Measurements from ENCODE around the gene CHRNA7.
"Not testable (repeated sequence)": the region's sequence is repeated elsewhere in the genome, so short reads cannot be mapped to it uniquely, and the experiment has no call there.

The CHRNA7 gene

DNA sequence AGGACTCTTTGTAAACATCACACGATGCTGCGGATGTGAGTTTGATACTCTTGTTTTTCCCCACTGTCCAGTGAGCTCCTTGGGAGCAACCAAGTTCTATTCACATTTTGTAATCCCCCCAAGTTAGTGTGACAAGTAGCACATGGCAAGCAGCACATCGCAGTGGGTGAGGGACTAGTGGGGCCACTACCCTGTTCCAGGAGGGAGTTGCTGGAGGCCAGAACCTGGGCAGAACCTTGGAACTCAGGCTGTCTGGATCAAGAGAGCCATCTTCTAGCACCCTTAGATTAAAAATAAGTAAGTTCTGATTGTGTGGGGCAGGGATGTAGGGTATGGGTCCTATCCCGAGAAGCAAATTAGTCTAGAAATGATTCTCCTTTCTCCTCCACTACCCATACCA lies 91.7 kb downstream of the CHRNA7 start:
- no peak for DNase-seq

DNA sequence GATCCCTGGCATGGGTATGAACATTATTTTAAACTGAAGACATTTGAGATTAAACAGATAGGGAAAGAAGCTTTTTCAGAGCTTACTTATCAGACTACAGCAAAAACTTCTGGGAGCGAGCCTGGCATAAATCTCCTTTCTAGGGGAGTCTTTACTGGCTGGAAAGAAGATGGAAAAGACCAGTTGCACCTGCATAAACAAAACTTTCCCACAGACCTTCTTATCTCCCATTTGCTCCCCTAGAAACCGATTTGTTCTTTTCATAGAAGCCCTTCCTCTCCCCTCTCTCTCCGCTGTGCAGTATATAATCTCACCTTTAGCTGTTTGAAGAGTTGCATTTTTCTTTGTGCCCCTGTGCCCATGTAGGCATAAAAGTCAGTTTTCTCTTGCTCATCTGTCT lies 93.2 kb downstream of the CHRNA7 start:
- DNase-seq, result no peak

DNA sequence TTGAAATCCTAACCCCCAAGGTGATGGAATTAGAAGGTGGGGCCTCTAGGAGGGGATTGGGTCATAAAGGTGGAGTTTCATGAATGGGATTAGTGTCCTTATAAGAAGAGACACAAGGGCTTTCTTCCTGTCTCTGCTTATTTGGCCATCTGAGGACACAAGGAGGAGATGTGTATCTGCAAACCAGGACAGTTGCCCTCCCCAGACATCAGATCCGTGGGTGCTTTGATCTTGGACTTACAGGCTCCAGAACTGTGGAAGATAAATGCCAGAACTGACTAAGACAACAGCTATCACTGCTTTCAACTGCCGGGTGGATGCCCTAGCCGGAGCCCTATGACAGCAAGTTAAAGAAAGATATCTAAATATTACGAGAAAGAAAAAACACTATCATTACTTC lies 94.4 kb downstream of the CHRNA7 start:
- DNase-seq, result no peak

DNA sequence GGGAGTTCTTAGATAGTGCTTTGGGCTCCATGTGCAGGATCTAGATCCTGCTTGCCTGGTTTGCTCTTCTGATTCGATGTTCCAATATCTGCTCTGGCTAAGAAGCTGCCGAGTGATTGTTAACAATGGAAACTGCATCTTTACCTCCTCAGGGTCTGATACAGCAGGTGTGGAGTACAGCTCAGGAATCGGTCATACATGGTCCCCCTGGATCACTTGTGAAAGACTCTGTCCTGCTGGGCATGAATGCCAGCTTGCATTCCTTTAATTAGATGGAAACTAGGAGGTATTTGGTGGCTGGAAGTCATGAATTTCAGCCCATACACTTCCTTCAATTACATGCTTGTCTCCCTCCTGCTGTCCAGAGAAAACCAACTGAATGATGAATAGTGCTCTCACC lies 95.3 kb downstream of the CHRNA7 start:
- DNase-seq, result no peak

DNA sequence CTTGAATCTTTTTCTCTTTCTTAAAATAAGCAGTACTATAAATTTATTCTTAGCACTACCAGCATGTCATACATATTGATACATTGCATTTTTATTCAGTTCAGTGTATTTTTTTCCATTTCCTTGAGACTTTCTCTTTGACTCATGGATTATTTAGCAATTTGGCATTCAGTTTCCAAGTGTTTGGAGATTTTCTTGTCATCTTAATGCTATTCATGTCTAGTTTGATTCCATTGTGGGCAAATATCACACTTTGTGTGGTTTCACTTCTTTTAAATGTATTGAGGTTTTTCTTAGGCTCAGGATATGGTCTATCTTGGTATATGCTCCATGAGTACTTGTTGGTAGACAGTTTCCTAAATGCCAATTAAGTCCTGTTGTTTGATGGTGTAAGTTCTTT lies 99.5 kb downstream of the CHRNA7 start:
- DNase-seq, result no peak

DNA sequence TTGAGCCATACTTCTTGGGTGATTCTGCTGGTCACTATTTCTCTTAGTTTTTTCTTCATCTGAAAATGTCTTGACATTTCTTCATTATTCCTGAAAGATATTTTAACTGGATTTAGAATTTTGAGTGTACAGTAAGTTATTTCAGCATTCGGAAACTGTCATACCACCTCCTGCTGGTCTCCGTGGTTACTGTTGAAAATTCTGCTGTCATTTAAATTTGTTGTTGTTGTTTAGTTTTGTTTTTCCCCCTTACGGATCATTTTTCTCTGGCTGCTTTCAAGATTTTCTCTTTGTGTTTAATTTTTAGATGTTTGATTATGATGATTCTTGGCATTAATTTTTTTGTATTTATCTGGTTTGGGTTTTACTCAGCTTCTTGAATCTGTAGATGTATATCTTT lies 100.5 kb downstream of the CHRNA7 start:
- no peak for DNase-seq

DNA sequence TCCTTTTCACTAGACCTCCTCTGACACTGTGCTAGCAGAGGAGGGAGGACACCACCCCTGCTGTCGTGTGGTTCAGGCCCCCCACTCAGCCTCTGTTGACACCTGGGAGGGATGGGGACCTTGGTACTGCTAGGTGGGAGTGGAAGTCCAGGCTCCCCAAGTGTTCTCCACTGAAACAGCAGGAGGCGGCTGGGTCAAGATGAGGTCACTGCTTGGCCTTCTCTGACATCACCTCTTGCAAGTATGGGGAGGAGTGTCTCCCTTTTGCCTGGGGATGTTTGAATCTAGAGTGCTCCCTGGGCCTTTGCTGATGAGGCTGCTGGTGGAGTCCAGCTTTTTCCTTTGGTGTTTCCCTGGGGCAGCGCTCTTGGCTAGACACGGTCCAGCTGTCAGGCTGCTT lies 101.5 kb downstream of the CHRNA7 start:
- no peak for DNase-seq

DNA sequence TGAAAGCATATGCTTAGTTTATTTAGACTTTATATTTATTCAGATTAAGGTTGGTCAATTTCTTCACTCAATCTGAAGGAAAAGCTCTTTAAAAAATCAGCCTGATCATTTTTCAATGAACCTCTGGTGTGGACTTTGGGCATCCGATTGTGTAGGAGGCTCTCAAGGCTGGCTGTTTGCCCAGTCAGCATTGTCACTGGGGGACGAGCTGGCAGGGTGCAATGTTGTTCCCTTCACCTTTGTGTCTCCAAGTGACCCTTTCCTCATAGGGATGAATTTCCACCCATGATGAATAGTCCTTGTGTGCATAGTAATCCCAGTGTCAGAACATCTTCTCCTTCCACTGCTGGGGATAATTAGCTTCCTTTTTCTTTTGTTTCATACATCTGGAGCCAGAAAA lies 102.5 kb downstream of the CHRNA7 start:
- no peak for DNase-seq

DNA sequence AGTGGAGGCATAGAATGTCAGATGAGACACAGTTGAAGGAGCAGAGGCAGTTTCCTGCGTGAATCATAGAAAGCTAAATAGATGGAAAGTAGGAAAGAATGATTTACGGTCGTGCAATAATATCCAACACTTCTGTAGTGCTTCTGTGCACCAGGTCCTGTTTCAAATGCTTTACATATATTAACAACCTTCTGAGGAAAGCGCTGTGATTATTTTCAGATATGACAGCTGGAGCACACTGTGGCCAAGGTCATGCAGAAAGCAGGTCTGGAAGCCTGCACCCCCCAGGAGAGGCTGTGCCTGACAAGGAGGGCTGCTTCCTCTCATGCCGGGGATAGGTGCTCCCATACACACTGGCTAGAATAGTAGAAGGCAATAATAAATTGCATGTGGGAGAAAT lies 104.5 kb downstream of the CHRNA7 start:
- no peak for DNase-seq

DNA sequence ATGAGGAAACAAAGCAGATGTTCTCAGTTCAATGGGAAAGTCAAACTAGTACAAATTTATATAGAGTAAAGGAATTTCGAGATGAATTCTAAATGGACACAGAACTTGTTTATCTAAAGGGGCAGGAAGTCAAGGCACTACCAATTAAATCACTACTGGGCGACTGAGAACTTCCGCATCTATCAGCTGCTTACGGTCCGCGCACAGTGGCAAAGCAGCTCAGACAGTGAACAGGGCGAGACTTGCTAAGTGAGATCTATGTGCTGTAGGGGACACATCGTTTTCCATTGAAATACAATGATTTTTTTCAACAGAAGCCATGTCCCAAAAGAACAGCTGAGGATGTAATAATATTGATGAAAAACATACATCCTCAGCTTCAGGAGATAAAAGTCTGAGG lies 105.0 kb downstream of the CHRNA7 start:
- DNase-seq, result no peak

DNA sequence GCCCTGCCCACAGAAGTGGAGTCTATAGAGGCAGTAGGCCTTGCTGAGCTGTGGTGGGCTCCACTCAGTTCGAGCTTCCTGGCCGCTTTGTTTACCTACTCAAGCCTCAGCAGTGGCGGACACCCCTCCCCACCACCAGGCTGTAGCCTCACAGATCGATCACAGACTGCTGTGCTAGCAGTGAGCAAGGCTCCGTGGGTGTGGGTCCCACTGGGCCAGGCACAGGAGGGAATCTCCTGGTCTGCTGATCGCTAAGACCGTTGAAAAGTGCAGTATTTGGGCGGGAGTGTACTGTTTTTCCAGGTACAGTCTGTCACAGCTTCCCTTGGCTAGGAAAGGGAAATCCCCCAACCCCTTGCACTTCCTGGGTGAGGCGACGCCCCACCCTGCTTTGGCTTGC lies 115.2 kb downstream of the CHRNA7 start:
- DNase-seq, result not testable (repeated sequence)

DNA sequence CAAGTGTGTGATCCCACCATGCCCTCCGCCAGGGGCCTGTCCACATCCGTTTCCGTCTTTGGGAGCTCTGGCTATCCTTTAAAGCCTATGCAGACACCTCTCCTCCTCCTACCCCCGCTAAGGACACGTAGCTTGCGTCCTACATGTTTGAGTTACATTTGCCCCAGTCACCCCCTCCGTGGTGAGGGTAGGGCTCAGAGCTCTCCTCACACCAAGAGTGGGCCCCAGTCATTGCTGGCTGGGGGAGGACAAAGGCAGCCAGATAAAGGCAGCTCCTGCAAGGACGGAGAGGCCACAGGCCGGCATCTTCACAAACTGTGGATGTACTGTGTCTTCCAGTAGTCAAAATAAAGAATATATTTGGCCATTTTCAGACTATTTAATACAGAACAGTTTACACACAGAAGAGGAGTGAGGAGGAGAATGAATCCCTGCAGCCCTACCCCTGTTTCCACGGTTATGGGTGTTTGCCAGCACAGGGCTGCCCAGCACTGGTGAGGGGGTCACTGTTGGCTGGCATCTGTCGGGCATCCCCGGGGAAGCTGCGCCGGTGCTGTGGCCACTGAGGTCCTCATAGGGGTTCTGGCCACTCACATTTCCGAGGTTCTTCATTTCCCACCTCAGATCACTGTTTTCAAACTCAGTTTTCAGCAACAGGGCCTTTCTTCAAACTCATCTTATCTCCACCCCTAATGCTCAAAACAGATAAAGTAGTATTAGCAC lies 118.7 kb downstream of the CHRNA7 start:
- no peak for DNase-seq

DNA sequence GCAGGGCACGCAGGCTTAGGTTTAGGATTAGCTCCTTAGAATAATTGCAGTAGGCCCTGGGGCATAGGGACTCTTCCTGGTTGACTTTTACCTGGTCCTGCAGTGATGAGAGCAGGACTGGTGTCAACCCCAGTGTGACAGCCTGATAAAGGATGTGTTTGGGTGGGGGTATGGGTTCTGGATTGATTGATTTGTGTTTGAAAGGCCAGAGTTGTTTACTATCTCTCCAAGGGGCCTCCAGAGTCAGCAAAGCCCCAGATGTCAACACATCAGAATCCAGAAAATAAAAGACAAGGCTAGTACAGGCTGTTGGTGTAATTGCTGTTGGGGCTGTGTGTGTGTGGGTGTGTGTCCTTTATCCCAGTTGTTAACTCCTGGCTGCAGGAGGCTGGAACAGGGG lies 122.3 kb downstream of the CHRNA7 start:
- DNase-seq, result no peak

DNA sequence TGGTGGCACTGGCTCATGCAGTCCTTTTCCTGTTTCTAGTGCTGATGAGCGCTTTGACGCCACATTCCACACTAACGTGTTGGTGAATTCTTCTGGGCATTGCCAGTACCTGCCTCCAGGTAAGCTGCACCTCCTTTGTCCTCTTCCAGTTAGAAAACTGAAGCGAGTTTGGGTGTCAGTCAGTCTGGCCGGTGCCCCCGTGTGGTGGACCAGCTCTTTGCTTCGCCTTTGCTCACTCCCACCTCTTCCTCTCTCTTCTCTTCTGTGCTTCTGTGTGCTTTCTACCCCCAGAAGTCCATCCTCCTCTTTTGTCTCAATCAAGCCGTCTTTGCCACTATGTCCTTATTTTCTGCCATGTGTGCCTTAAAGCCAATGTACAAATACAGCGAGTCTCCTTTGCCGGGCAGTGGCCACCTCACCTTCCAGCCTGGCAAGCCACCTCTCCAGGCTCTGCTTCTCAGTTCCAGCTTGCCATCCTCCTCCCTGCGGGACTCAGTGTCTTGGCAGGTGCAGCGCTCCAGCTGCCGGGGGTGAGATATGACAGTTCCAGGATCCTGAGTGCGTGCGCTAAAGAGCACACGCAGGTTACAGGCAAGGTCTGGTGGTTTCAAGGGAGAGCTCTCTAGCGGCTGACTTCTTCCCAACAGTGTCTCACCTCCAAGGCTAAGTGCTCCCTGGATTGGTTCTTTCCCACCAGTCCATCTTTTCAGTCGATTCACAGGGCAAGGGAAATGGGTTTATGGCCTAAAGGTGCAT lies 123.7 kb downstream of the CHRNA7 start:
- DNase-seq, result not testable (repeated sequence)

DNA sequence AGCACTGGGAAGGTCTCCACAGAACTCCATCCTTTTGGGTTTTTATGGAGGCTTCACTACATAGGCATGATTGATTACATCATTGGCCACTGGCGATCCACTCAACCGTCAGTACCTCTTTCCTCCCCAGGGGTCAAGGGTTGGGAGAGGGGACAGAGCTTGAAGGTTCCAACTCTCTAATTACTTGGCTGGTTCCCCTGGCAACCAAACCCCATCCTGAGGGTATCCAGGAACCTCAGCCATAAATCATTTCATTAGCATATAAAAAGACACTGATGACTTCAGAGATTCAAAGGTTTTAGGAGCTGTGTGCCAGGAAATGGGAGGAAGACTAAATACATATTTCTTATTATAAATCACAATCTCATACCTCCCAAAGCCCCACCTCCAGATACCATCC lies 131.8 kb downstream of the CHRNA7 start:
- not testable (repeated sequence) for DNase-seq

DNA sequence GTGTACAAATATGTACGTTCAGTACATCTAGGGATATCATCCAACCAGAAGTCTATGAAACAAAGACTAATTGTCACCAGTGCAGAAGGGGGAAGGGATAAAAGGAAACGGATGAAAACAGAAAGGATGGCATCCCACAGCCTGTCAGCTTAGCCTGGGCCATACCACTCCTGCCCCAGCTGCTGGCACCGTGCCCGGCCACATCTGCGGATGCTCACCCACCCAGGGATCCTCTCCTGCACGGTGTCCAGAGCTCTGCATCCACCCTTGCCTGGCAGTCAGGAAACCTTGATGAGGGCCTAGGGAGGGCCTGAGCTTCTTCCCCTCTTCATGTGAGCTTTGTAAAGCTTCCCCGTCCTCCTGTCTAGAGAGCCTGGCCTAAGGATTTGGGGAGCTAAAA lies 133.8 kb downstream of the CHRNA7 start:
- DNase-seq, result not testable (repeated sequence)

DNA sequence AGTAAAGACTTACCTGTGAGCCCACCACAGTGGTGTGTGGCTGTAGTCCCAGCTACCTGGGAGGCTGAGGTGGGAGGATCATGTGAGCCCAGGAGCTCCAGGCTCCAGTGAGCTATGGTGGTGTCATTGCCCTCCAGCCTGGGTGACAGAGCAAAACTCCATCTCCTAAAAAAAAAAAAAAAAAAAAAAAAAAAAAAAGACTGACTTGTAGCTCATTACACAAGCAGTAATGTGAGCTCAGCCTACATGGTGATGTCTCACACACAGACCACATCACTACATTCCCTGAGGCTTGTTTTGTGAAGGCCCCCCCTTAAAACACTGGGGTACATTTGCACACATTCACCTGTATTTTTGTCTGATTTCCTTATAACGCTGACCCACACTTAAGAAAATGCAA lies 134.4 kb downstream of the CHRNA7 start:
- DNase-seq, result not testable (repeated sequence)

DNA sequence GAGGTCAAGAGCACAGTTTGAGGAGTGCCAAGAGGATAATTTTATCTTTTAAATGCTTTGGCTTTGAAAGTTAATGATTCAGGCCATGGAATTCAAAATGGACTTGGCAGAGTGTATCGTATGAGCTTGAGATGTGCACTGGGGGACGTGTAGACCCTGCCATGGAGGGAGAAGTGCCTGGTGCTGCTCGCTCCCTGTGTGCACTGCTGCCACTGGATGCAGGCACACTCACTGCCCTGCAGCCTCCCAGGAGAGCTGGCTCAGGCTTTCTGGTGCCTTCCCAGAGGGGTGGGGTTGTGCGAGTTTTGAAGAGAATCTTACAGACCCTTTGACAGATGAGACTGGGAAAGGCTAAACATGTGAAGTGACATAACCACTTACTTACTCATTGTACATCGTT lies 135.5 kb downstream of the CHRNA7 start:
- not testable (repeated sequence) for DNase-seq

DNA sequence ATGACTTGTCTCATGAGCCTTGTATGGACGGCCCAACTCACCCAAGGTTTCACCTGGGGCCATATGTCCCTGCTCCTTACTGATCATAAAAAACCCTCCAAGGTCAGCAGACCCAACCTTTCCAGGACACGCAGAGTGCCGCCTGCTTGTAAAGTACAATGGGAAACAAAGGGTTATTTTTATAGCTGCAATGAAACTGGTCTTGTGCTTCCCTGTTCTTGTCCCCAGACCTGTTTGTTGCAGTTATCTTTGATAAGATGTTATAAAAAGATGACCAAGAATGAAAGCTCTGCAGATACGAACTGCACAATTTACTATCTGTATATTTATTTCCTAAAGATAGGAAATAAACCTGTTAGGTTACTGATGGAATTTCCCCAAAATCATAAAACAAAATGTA lies 136.0 kb downstream of the CHRNA7 start:
- not testable (repeated sequence) for DNase-seq

DNA sequence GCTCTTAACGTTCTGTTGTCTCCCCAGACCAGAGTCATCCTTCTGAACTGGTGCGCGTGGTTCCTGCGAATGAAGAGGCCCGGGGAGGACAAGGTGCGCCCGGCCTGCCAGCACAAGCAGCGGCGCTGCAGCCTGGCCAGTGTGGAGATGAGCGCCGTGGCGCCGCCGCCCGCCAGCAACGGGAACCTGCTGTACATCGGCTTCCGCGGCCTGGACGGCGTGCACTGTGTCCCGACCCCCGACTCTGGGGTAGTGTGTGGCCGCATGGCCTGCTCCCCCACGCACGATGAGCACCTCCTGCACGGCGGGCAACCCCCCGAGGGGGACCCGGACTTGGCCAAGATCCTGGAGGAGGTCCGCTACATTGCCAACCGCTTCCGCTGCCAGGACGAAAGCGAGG lies 137.6 kb downstream of the CHRNA7 start:
- DNase-seq, result not testable (repeated sequence)

DNA sequence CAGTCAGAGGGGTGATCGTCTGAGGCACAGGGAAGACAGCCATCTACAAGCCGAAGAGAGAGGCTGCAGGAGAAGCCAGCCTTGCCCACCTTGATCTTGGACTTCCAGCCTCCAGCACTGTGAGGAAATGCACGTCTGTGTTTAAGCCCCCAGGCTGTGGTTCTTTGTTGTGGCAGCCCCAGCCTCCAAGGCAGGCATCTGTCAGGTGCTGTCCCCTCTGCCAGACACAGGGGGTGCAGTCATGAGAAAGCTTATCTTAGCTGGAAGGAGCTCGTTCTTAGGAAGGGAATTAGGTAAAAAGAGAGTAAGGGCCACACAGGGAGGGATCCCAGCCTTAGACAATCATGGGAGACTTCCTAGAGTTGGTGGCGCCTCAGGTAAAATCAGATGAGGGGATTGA lies 150.3 kb downstream of the CHRNA7 start:
- DNase-seq, result not testable (repeated sequence)

DNA sequence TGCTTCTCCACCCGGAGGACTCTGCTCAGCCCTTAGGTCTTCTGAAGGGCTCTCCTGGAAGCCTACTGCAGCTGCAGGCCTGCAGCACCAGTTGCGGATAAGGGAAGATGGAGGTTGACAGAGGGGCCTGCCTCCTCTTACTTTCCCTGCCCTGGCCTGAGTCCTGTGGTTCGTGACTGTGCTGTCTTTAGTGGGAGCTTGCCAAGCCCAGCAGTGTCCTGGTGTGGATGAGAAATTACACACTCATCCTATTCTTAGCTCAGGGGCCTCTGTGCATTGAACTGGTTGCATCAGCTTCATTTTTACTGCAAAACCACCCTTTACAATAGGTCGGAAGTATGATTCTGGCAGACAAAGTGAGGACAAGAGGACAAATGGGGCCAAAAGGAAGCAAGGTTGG lies 163.5 kb downstream of the CHRNA7 start:
- DNase-seq, result not testable (repeated sequence)

DNA sequence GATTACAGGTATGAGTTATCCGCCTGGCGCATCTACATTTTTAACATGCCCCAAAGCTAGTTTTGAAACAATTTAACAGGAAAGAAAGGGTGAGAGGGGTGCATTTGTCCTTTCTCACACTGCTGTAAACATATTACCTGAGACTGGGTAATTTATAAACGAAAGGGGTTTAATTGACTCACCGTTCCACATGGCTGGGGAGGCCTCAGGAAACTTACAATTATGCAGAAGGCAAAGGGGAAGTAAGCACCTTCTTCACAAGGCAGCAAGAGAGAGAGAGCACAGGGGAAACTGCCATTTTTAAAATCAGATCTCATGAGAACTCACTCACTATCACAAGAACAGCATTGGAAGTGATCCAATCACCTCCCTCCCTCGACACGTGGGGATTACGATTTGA lies 165.9 kb downstream of the CHRNA7 start:
- not testable (repeated sequence) for DNase-seq

DNA sequence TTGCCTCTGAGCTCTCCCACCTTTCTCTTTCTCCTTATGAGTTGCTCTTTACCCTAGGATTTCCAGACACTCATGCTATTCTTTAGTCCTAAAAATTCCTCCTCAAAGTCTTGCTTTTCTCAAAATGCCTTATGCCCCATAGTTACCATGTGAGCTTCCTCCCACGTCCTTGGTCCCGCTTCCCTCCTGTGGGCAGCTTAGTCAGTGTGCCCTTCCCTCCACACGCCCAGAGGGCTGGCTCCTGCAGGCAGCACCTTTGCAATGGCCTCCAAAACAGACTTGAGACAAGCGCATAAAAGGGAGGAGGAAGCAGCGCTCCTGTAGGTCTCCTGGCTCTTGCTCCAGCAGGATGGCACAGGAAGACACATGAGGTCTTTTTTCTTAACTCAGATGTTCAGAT lies 168.6 kb downstream of the CHRNA7 start:
- DNase-seq, result not testable (repeated sequence)

DNA sequence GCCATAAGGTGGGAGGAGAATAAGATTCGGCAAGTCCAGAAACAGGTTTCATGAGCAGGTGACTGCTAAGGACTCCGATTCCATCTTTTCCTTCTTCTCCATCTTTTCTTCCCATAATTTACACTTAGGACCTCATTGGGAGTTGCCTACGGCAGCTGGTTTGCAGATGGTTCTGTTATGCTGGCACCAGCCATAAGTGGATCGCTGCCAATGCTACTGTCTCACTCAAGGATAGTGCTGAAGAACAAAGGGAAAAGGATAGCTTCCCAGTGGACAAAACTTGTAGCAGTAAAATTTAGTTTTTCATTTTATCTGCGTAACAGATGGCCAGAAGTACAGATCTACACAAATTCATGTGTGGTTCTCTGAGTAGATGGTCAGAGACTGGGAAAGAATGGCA lies 178.8 kb downstream of the CHRNA7 start:
- not testable (repeated sequence) for DNase-seq

All from NCI-H1092 (cell line).